HFFc6 (cell line): ENCODE data around the gene GAS5. TPM values are rescaled to one million over a fixed set of nuclear protein-coding genes. Genes with fewer than 3 reads are reported as not detected.

Experiments used
- DNase-seq: peaks from one replicate; pipeline ENCODE4 v3.0.0-alpha.2; 2018
- H3K27ac Mint-ChIP-seq: 2 replicates; pipeline ENCODE4 v1.8.0; 2020; ENCODE audit warnings: mild to moderate bottlenecking, mixed read lengths
- H3K27me3 Mint-ChIP-seq: 2 replicates; pipeline ENCODE4 v1.8.0; 2021; ENCODE audit warnings: mild to moderate bottlenecking, moderate library complexity, mixed read lengths; ENCODE audit not compliant: insufficient read depth
- H3K36me3 Mint-ChIP-seq: 2 replicates; pipeline ENCODE4 v1.8.0; 2021; ENCODE audit warnings: low read depth, mixed read lengths
- H3K4me1 Mint-ChIP-seq: 2 replicates; pipeline ENCODE4 v1.8.0; 2020; ENCODE audit warnings: low read depth, mixed read lengths
- H3K4me3 Mint-ChIP-seq: 2 replicates; pipeline ENCODE4 v1.8.0; 2020; ENCODE audit warnings: mild to moderate bottlenecking, moderate library complexity, mixed read lengths
- H3K9me3 Mint-ChIP-seq: 2 replicates; pipeline ENCODE4 v1.8.0; 2020; ENCODE audit warnings: mild to moderate bottlenecking, mixed read lengths
- total RNA-seq, 6 experiments: library from RNA; stranded (reverse); fragmentation: NEBNext Ultra II Directional; extraction: Animal tissue kit (Norgen Biotek cat#: 25700); gene quantifications; 2 replicates in 1 of 6; 3 replicates in 5 of 6; pipeline ENCODE4 v1.2.3, GENCODE V29; 2021
- TF ChIP-seq, protein P1 (sequence below): fragments of 200-600 bp; sonication (generic); IDR thresholded peaks from 2 replicates; pipeline ENCODE4 v1.5.0; 2021; ENCODE audit warnings: antibody characterized with exemption, mild to moderate bottlenecking

Gene GAS5
- total RNA-seq, 6 experiments from 2014 or later, result 320 to 538 (median 366) TPM

DNA sequence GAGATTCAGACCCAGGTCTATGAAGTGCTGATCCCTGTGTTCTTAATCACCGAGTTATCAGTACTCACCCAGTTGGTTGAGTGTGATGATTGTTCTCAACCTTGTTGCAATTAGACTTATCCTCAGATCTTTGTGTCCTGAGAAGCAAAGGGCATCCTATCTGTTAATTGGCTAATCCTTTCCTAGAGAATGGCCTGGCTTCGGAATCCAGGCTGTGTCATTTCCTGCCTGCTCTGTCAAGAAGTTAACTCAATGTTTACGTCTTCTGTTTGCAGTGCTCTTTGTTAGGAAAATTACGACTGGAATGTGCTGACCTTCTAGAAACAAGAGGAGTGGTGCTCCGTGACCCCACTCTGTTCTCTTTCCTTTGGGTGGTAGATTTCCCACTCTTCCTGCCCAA, 14.7 kb downstream of the GAS5 start:
- H3K4me1 Mint-ChIP-seq, result peaks cover 53% of the 10 kb centered on the region
- H3K27me3 Mint-ChIP-seq, result peaks cover 2% of the 10 kb centered on the region; the same call in 1 of the 2 replicates
- DNase-seq, result peak; percentile 67
- peaks cover 33% of the 10 kb centered on the region for H3K36me3 Mint-ChIP-seq
- no peaks in the 10 kb centered on the region for H3K9me3 Mint-ChIP-seq
- peak overlapping the region; percentile 34 for H3K4me3 Mint-ChIP-seq
- H3K27ac Mint-ChIP-seq, result peak overlapping the region; percentile 92
- TF ChIP-seq, protein P1, sequence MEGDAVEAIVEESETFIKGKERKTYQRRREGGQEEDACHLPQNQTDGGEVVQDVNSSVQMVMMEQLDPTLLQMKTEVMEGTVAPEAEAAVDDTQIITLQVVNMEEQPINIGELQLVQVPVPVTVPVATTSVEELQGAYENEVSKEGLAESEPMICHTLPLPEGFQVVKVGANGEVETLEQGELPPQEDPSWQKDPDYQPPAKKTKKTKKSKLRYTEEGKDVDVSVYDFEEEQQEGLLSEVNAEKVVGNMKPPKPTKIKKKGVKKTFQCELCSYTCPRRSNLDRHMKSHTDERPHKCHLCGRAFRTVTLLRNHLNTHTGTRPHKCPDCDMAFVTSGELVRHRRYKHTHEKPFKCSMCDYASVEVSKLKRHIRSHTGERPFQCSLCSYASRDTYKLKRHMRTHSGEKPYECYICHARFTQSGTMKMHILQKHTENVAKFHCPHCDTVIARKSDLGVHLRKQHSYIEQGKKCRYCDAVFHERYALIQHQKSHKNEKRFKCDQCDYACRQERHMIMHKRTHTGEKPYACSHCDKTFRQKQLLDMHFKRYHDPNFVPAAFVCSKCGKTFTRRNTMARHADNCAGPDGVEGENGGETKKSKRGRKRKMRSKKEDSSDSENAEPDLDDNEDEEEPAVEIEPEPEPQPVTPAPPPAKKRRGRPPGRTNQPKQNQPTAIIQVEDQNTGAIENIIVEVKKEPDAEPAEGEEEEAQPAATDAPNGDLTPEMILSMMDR, result no peak

DNA sequence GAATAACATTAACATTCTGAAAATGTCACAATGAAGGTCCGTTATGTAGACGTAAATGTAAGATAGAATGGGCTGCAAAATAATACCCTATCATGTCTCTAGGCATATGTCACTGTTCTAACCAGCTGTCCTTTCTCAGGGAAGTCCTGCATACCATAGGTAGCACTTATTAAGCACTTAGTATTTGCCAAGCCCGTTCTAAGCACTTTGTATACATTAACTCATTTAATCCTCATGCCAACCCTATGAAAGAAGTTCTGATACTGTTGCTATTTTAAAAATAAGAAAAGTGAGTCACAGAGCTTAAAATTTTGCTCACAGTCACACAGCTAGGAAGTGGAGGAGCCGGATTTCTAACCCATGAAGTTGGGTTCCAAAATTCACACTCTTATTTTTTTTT, 15.7 kb downstream of the GAS5 start:
- Mint-ChIP-seq H3K4me3 (peak overlapping the region; percentile 46; the same call in 1 of the 2 replicates), H3K9me3 (no peaks in the 10 kb centered on the region), H3K36me3 (peaks cover 25% of the 10 kb centered on the region; the same call in 1 of the 2 replicates), H3K27ac (peak overlapping the region; percentile 92), H3K4me1 (peaks cover 43% of the 10 kb centered on the region), H3K27me3 (no peaks in the 10 kb centered on the region; the same call in 1 of the 2 replicates)
- TF ChIP-seq, protein P1, result no peak
- no peak for DNase-seq

DNA sequence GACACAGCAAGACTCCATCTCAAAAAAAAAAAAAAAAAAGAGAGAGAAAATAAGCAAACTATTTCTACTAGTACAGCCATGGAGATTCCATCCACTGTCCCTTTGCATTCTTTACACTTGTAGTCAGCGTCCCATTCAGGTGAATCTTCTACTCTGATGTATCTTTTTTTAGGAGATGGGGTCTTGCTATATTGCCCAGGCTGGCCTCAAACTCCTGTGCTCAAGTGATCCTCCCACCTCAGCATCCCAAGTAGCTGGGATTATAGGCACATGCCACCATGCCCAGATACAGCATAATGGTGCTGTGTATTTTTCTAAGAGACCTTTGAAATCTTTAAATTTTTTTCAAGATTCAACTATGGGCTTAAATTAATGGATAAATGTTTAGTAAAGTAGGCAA, 35.0 kb downstream of the GAS5 start:
- no peaks in the 10 kb centered on the region for H3K9me3 Mint-ChIP-seq
- H3K36me3 Mint-ChIP-seq, result peaks cover 4% of the 10 kb centered on the region
- no peak overlapping the region for H3K4me3 Mint-ChIP-seq
- H3K4me1 Mint-ChIP-seq, result peaks cover 5% of the 10 kb centered on the region
- TF ChIP-seq, protein P1, result no peak
- H3K27me3 Mint-ChIP-seq, result no peaks in the 10 kb centered on the region; the same call in 1 of the 2 replicates
- no peak overlapping the region for H3K27ac Mint-ChIP-seq
- DNase-seq, result no peak

DNA sequence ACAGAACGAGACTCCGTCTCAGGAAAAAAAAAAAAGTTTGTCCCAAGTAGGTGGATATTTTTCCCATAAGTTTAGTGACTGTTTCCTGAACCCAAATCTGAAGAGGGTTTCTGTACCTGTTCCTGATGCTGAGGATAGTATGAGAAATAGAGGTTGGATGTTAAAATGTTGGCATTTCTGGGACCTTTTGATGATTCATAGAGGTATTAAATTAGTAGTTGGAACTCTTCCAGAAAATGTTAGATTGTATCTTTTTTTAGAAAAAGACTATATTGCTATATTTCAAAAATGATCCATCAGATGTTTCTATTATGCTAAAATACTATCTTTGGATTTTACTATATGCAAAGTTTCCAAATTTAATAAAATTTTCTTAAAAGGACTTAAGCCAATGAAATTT, 40.2 kb downstream of the GAS5 start:
- Mint-ChIP-seq H3K9me3 (no peaks in the 10 kb centered on the region; the same call in 1 of the 2 replicates), H3K4me1 (peaks cover 37% of the 10 kb centered on the region), H3K36me3 (peaks cover 9% of the 10 kb centered on the region), H3K27ac (no peak overlapping the region), H3K4me3 (no peak overlapping the region), H3K27me3 (peaks cover 1% of the 10 kb centered on the region; the same call in 1 of the 2 replicates)
- no peak for DNase-seq
- TF ChIP-seq, protein P1, result no peak

DNA sequence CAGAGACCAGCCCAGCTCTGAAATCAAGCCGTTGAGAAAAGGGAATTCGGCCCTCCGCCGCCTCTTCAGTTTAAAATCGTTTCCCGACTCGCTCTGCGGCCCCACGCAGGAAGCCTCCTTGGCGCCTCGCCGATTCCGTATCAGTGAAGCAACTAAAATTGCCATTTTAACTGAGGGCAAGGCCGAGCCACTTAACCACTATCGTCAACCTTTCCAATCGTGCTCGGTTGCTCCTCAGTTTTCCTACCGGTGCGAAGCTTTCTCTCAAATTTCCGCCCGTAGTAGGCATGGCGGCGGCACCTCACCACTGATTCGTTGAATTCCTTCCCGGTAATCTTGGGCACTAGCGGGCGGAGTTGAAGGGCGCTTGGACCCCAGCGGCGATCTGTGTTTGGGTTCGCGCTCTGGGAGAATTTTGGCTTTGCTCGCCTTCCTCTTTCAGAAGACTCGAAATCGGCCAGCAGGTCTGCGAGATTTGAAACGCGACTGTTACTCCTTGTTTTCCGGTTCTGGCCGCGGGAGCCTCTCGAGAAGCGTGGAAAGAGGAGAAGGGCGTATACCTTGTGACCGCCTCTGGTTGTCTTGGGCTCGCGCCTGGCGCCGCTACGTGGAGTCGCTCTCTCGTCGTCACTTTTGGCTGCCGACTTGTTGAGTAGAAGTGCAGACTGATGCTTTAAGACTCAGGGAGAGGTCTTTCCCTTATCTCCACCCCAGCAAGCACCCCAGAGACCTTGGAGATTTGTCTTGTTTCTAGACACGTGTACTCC, 43.3 kb downstream of the GAS5 start, which contains the start of the genes CENPL and DARS2:
Gene CENPL (minus strand): TSS at position 569 of the 767 bp plus-strand sequence. CDS start 13,584 bp downstream, outside the sequence.
Gene DARS2 (plus strand): TSS at position 359 of the 767 bp plus-strand sequence. CDS start 557 bp downstream, outside the sequence.
- peaks cover 25% of the 10 kb centered on the region for H3K36me3 Mint-ChIP-seq
- no peaks in the 10 kb centered on the region; the same call in 1 of the 2 replicates for H3K9me3 Mint-ChIP-seq
- DNase-seq, result peak; percentile 98
- H3K4me1 Mint-ChIP-seq, result peaks cover 57% of the 10 kb centered on the region
- H3K4me3 Mint-ChIP-seq, result peak within 1 kb of the TSS; percentile 98
- TF ChIP-seq, protein P1, result no peak
- peak within 1 kb of the TSS; percentile 99 for H3K27ac Mint-ChIP-seq
- H3K27me3 Mint-ChIP-seq, result peaks cover 1% of the 10 kb centered on the region; the same call in 1 of the 2 replicates
